Caco-2 (cell line): Measurements from ENCODE around the gene ELP6. TPM values are rescaled to one million over a fixed set of nuclear protein-coding genes. Genes with fewer than 3 reads are reported as not detected.

Source experiments
- BruUV-seq: library from RNA; stranded (reverse); fragments of 400-500 nt; replicated peaks from 2 replicates; lab custom pipeline; 2021; lab: Mats Ljungman, UMichigan
- CTCF ChIA-PET: fragments of 300-600 bp; sonication (Branson Sonifier 250); formaldehyde crosslinking; loops from one replicate; lab custom pipeline; 2022; ENCODE audit warnings: antibody characterized with exemption; lab: Charles Lee
- POLR2A ChIA-PET: fragments of 300-600 bp; sonication (Branson Sonifier 250); formaldehyde crosslinking; loops from one replicate; lab custom pipeline; 2022; ENCODE audit warnings: antibody characterized with exemption; lab: Charles Lee
- DNase-seq, 2 experiments: peaks; one replicate each; pipeline versions ENCODE4 v3.0.0 to v3.0.0-alpha.2; 2020 to 2022
- H3K27me3 ChIP-seq: replicated peaks from 2 replicates; pipeline ENCODE4 v1.6.0; 2011; ENCODE audit warnings: low read length; ENCODE audit not compliant: control insufficient read depth, insufficient read depth
- H3K36me3 ChIP-seq: 2 replicates; pipeline ENCODE4 v1.5.1; 2011; ENCODE audit warnings: low read length; ENCODE audit not compliant: control insufficient read depth, insufficient read depth
- H3K4me1 ChIP-seq: fragments of 250-450 bp; sonication (Bioruptor Pico); 2 replicates; pipeline ENCODE4 v1.5.1; 2020; ENCODE audit warnings: mild to moderate bottlenecking
- H3K4me3 ChIP-seq: 2 replicates; pipeline ENCODE4 v1.5.1; 2011; ENCODE audit warnings: low read depth, mild to moderate bottlenecking, control low read depth, low read length
- H3K9me3 ChIP-seq: fragments of 250-450 bp; sonication (Bioruptor Pico); 2 replicates; pipeline ENCODE4 v1.5.1; 2020; ENCODE audit warnings: mild to moderate bottlenecking, moderate library complexity
- H3K27ac Mint-ChIP-seq: one replicate; pipeline ENCODE4 v1.8.0; 2022; ENCODE audit warnings: mixed read lengths; ENCODE audit not compliant: unreplicated experiment
- H3K27me3 Mint-ChIP-seq: one replicate; pipeline ENCODE4 v1.8.0; 2022; ENCODE audit warnings: mixed read lengths; ENCODE audit not compliant: insufficient read depth, unreplicated experiment
- H3K36me3 Mint-ChIP-seq: one replicate; pipeline ENCODE4 v1.8.0; 2022; ENCODE audit warnings: mild to moderate bottlenecking, mixed read lengths; ENCODE audit not compliant: insufficient read depth, unreplicated experiment
- H3K4me1 Mint-ChIP-seq: one replicate; pipeline ENCODE4 v1.8.0; 2022; ENCODE audit warnings: low read depth, mixed read lengths; ENCODE audit not compliant: unreplicated experiment
- H3K4me3 Mint-ChIP-seq: one replicate; pipeline ENCODE4 v1.8.0; 2022; ENCODE audit warnings: mild to moderate bottlenecking, moderate library complexity, mixed read lengths; ENCODE audit not compliant: unreplicated experiment
- H3K9me3 Mint-ChIP-seq: one replicate; pipeline ENCODE4 v1.8.0; 2022; ENCODE audit warnings: mixed read lengths; ENCODE audit not compliant: unreplicated experiment
- intact Hi-C: fragments of 100-400 bp; cut with micrococcal nuclease; formaldehyde crosslinking; loops from one replicate; pipeline ENCODE4 v1.10.0; 2022; ENCODE audit not compliant: unreplicated experiment
- total RNA-seq: library from RNA; stranded (reverse); gene quantifications from 2 replicates; pipeline ENCODE4 v1.2.3, GENCODE V29; 2022
- TF ChIP-seq, protein P1 (sequence below), 2 experiments: fragments of 200-600 bp in 1 of 2; IDR thresholded peaks; 1 replicate in 1 of 2; 2 replicates in 1 of 2; pipeline versions ENCODE4 v1.5.1 to v1.8.0; 2011 to 2022; ENCODE audit warnings: antibody characterized with exemption in 1 of 2, control low read depth in 1 of 2, inconsistent platforms in 1 of 2, low read depth in 1 of 2, low read length in 1 of 2, mild to moderate bottlenecking in 1 of 2, moderate library complexity in 1 of 2; ENCODE audit not compliant: insufficient read depth in 1 of 2, severe bottlenecking in 1 of 2, unreplicated experiment in 1 of 2

ELP6 gene
- total RNA-seq, 1 experiment from 2014 or later, result 42.0 TPM

DNA sequence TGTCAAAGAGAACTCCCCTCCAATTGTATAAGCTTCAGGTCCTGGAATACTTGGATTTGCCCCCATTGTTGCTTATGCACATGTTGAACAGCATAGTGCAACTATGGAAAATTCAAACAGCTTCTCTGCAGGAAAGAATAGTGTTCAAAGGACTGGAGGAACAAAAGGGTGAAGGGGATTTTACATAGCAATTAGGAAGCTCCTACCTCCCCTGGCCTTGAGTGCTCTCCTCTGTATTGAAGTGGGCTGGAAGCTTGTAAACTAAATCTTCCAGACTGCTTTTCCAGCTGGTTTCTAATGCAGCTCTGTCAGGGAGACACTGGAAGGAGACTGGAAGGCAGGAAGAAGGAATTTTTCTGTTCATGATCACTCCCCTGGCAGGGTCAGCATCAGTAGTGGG lies 7.2 kb upstream of the ELP6 start:
- DNase-seq, result no peak
- Mint-ChIP-seq H3K27me3 (no peaks in the 10 kb centered on the region), H3K4me3 (no peak overlapping the region), H3K9me3 (no peaks in the 10 kb centered on the region), H3K4me1 (peaks cover 7% of the 10 kb centered on the region), H3K36me3 (no peaks in the 10 kb centered on the region), H3K27ac (no peak overlapping the region)
- CTCF ChIA-PET, result interaction anchor here (0.5 to 0.6 kb wide), 2 partner anchors 80 to 268 kb away, joined by 4 to 6 read pairs; no protein-coding TSS in a partner anchor
- peaks cover 11% of the 10 kb centered on the region for H3K4me1 ChIP-seq
- H3K36me3 ChIP-seq, result no peaks in the 10 kb centered on the region
- BruUV-seq, result no TSS peak
- no peaks in the 10 kb centered on the region for H3K27me3 ChIP-seq
- H3K9me3 ChIP-seq, result no peaks in the 10 kb centered on the region
- TF ChIP-seq, protein P1, sequence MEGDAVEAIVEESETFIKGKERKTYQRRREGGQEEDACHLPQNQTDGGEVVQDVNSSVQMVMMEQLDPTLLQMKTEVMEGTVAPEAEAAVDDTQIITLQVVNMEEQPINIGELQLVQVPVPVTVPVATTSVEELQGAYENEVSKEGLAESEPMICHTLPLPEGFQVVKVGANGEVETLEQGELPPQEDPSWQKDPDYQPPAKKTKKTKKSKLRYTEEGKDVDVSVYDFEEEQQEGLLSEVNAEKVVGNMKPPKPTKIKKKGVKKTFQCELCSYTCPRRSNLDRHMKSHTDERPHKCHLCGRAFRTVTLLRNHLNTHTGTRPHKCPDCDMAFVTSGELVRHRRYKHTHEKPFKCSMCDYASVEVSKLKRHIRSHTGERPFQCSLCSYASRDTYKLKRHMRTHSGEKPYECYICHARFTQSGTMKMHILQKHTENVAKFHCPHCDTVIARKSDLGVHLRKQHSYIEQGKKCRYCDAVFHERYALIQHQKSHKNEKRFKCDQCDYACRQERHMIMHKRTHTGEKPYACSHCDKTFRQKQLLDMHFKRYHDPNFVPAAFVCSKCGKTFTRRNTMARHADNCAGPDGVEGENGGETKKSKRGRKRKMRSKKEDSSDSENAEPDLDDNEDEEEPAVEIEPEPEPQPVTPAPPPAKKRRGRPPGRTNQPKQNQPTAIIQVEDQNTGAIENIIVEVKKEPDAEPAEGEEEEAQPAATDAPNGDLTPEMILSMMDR (IDR thresholded peaks at IDR 0.05; ENCODE audit: insufficient read depth in 1 of 2, low read depth in 1 of 2, low read length in 1 of 2, severe bottlenecking in 1 of 2, unreplicated experiment in 1 of 2), result no peak
- intact Hi-C loops, result loop anchor here (5.0 to 10.0 kb wide), 3 partner anchors 47 to 144 kb away; no protein-coding TSS in a partner anchor
- H3K4me3 ChIP-seq, result no peak overlapping the region
- POLR2A ChIA-PET, result interaction anchor here (0.5 to 0.6 kb wide), 2 partner anchors 104 to 305 kb away, joined by 4 to 6 read pairs; no protein-coding TSS in a partner anchor

DNA sequence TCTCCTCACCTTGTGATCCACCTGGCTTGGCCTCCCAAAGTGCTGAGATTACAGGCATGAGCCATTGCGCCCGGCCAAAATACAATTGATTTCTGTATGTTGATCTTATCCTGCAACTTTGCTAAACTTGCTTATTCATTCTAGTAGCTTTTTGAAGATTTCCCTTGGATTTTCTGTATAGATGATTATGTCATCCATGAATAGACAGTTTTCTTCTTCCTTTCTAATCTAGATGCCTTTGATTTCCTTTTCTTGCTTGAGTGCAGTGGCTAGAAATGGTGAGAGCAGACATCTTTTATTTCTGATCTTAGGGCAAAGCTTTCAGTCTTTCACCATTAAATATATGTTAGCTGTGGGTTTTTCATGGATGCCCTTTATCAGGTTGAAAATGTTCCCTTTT lies 4.4 kb upstream of the ELP6 start:
- POLR2A ChIA-PET, result no interaction called here
- H3K27me3 Mint-ChIP-seq, result no peaks in the 10 kb centered on the region
- no peaks in the 10 kb centered on the region for H3K27me3 ChIP-seq
- H3K4me1 Mint-ChIP-seq, result peaks cover 6% of the 10 kb centered on the region
- peaks cover 15% of the 10 kb centered on the region for H3K36me3 Mint-ChIP-seq
- no peak overlapping the region for H3K4me3 ChIP-seq
- CTCF ChIA-PET, result interaction anchor here (0.6 to 1.0 kb wide), 3 partner anchors 36 to 606 kb away, joined by 3 to 10 read pairs (median 5); no protein-coding TSS in a partner anchor
- TF ChIP-seq, protein P1 (IDR thresholded peaks at IDR 0.05; ENCODE audit: insufficient read depth in 1 of 2, low read depth in 1 of 2, low read length in 1 of 2, severe bottlenecking in 1 of 2, unreplicated experiment in 1 of 2), result no peak
- H3K9me3 Mint-ChIP-seq, result no peaks in the 10 kb centered on the region
- DNase-seq, result no peak
- intact Hi-C loops, result no loop called here
- no peaks in the 10 kb centered on the region for H3K9me3 ChIP-seq
- no peaks in the 10 kb centered on the region for H3K36me3 ChIP-seq
- no TSS peak for BruUV-seq
- H3K4me1 ChIP-seq, result peaks cover 9% of the 10 kb centered on the region
- H3K4me3 Mint-ChIP-seq, result no peak overlapping the region
- no peak overlapping the region for H3K27ac Mint-ChIP-seq

DNA sequence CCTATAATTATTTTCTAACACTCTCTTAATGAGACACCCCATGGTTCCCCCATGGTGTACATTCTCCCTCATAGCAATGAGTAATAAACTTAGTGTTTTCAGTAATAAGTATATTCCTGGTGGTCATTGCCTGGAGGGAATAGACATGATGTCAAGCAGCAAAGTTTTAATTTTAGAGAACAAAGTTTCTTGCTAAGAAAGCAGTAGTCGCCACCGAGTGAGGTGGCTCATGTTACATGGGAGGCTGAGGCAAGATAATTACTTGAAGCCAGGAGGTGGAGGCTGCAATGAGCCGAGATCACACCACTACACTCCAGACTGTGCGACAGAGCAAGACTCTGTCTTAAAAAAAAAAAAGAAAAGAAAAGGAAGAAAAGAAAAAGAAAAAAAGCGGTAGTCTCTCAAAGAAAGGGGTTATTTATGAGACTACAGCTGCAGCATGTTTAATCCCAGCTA lies 2.4 kb upstream of the ELP6 start:
- TF ChIP-seq, protein P1 (IDR thresholded peaks at IDR 0.05; ENCODE audit: insufficient read depth in 1 of 2, low read depth in 1 of 2, low read length in 1 of 2, severe bottlenecking in 1 of 2, unreplicated experiment in 1 of 2), result no peak
- Mint-ChIP-seq H3K27me3 (no peaks in the 10 kb centered on the region), H3K27ac (no peak overlapping the region), H3K4me3 (no peak overlapping the region), H3K36me3 (peaks cover 21% of the 10 kb centered on the region), H3K4me1 (peaks cover 6% of the 10 kb centered on the region), H3K9me3 (no peaks in the 10 kb centered on the region)
- no peak overlapping the region for H3K4me3 ChIP-seq
- POLR2A ChIA-PET, result no interaction called here
- CTCF ChIA-PET, result interaction anchor here (1.1 kb wide), 1 partner anchor 95 kb away, joined by 5 read pairs; no protein-coding TSS in a partner anchor
- no peak for DNase-seq
- BruUV-seq, result no TSS peak
- H3K27me3 ChIP-seq, result no peaks in the 10 kb centered on the region
- H3K9me3 ChIP-seq, result no peaks in the 10 kb centered on the region
- H3K4me1 ChIP-seq, result no peaks in the 10 kb centered on the region
- intact Hi-C loops, result no loop called here
- H3K36me3 ChIP-seq, result no peaks in the 10 kb centered on the region
